GM19193 (cell line): ENCODE results near the gene CACNA1I.

Experiments
- POLR2A ChIP-seq: IDR thresholded peaks from 4 replicates; pipeline ENCODE4 v1.6.1; 2011; ENCODE audit not compliant: insufficient read depth, insufficient read length; ENCODE audit errors: extremely low read depth

CACNA1I gene

GRCh38 chr22:39559456-39560105 is 11.0 kb upstream of the CACNA1I start:
- TF ChIP-seq POLR2A: no peak

DNA sequence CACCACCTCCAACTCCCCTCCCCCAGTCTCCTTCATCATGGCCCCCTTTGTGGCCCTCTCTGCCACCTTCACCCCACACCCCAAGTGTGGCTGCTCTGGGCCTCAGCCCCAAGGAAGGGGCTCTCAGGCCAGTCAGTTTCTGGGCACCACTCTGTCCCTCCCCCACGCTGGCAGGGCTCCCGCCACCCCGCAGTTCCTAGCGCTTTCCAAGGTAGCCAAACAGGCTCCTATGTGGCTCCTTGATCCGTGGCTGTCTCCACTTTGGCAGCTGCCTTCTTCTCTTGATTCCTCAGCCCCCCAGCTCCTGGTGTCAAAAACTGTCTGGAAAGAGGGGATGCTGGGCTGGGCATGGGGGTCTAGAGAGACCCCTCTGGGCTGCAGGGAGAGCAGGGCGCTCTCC is 10.4 kb upstream of the CACNA1I start:
- TF ChIP-seq POLR2A: no peak

DNA sequence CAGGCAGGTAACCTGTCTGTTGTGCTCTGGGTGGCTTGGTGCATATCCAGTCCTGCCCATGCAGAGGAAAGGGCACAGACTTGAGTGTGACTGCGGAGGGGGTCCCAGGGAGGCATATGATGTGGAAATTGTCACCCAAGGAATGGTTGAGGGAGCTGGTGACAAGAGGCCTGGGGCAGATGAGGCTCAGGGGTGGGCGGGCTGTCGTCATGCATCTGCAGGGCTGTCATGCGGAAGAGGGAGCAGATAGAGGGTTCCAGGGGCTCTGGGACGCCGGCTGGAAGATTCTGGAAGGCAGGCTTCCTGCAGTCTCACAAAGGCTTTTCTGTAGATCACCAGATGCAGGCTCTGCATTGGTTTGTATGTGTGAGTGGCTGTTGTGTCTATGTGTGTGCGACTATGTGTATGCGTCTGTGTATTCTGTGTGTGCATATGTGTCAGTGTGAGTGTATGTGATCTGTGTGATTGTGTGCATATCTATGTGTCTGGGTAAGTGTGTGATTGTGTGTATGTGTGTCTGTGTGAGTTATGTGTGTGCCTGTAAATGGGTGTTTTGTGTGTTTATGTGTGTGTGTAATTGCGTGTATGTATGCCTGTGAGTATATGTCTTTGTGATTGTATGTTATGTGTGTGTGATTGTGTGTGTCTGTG is 7.6 kb upstream of the CACNA1I start:
- no peak for TF ChIP-seq POLR2A

GRCh38 chr22:39563571-39564428 is 6.8 kb upstream of the CACNA1I start:
- TF ChIP-seq POLR2A: no peak

DNA sequence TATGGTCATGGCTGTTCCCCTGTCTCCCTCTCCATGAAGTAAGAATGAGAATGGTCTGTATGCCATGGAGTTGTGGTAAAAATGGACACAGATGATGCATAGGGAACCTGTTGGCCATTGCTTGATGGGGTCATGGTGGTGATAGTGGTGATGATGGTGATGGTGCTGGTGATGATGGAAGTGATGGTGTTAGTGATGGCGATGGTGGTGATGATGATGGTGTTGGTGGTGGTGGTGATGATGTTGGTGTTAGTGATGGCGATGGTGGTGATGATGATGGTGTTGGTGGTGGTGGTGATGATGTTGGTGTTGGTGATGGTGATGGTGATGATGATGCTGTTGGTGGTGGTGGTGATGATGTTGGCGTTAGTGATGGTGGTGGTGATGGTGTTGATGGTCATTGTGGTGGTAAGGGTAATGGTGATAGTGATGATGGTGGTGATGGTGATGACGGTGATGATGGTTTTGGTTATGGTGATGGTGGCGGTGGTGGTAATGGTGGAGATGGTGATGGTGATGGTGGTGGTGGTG is 5.1 kb upstream of the CACNA1I start:
- no peak for TF ChIP-seq POLR2A

DNA sequence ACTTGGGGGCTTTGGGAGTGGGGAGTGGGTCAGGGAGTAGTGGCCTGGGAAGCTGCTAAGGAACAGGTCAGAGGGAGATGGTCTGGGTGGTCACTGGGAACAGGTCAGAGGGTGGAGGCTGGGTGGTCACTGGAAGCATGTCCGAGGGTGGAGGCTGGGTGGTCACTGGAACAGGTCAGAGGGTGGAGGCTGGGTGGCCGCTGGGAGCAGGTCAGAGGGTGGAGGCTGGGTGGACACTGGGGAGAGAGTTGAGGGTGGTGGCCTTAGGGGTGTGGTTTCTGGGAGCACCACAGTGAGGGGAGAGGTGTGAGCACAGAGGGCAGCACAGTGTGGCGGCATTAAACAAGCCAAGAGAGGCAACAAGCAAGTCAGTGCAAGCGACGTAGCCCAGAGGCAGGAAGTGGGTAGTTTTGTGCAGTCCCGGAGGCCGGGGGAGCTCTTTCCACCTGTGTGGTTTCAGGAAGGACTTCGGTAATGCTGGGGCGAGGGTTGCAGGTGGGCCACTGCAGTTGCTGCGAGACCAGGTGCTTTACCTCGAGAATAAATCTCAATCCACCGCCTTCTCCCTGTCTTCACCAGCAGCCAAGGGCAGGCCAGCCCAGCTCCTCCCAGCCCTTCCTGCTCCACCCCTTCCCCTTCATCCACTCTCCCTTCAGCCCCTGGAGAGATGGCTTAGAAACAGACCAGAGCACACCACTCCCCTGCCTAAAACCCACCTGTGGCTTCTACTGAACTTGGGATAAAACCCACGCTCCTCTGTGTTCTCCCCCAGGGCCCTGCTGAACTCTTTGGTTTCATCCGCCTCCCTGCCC is 3.2 kb upstream of the CACNA1I start:
- TF ChIP-seq POLR2A: no peak

- TF ChIP-seq POLR2A: no peak
Observed at GRCh38 chr22:39568278-39568981, 2.1 kb upstream of the CACNA1I start.

GRCh38 chr22:39569066-39569465 is 1.5 kb upstream of the CACNA1I start:
- TF ChIP-seq POLR2A: no peak

GRCh38 chr22:39570226-39570625 is 327 bp upstream of the CACNA1I start:
- TF ChIP-seq POLR2A: no peak

GRCh38 chr22:39571538-39571937 is 985 bp downstream of the CACNA1I start:
- no peak for TF ChIP-seq POLR2A

DNA sequence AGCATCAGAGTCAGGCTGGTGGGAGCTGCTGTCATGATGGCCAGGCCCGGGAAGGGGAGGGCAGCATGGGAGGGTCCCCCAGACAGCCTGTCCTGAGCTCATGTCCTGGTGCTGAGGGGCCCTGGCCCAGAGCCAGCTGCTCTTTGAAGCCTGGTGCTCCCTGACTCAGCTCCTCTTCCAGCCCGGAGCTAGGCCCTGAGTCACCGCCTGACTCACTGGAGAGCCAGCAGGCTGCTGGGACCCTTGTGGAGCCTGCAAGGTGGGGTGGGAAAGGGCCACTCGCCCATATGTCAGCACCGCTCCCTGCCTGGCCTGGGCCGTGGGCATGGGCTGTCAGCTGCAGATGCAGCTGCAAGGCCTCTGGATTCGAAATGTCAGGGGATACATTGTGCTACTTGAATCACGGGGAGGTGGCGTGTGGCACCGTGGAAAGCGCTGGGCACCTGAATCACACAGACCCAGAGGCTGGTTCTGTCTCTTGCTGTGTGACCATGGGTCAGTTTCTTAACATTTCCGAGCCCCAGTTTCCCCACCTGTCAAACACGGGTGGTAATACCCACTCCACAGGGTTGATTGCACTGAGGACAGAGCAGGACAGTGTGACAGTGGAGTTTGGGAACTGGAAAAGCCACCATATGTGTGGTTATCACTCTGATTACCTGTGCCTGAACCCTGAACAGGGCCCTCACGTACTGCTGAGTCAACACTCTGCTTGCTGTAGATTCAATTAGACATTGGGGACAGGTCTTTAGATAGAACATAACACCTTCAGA is 4.4 kb downstream of the CACNA1I start:
- no peak for TF ChIP-seq POLR2A

GRCh38 chr22:39575552-39575825 is 4.9 kb downstream of the CACNA1I start:
- no peak for TF ChIP-seq POLR2A

DNA sequence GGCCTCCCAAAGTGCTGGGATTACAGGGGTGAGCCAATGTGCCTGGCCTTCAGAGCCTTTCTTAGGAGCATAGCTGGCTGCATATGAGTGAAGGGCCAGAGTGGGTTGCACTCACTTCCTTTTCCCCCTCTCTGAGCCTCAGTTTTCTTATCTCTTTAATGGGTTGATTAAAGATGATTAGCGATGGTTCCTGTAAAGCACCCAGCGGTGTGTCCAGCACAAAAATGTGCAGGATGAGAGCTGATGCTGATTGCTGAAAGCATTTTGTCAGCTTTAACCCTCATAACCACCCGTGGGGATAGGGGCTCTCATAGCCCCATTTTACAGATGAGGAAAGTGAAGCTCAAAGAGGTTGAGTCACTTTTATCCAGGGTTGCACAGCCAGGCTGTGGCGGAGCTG is 5.5 kb downstream of the CACNA1I start:
- TF ChIP-seq POLR2A: no peak

DNA sequence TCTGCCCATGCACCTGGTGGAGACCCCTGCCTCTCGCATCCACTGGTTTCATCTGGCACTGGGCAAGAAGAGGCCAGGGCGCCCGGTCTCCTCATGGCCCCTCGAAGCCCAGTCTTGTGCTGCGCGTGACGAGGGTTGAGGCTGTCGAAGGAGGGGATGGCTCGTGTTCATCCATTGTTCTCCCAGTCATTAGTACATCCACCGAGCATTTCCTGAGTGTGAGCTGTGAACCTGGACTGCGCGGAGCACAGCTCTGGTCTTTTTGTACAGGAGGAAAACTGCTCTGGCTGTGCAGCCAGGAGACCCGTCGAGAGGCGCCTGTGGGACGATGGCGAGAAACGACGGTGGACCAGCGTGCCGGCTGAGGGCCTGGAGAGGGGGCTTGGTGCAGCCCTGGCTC is 6.8 kb downstream of the CACNA1I start:
- TF ChIP-seq POLR2A: no peak

DNA sequence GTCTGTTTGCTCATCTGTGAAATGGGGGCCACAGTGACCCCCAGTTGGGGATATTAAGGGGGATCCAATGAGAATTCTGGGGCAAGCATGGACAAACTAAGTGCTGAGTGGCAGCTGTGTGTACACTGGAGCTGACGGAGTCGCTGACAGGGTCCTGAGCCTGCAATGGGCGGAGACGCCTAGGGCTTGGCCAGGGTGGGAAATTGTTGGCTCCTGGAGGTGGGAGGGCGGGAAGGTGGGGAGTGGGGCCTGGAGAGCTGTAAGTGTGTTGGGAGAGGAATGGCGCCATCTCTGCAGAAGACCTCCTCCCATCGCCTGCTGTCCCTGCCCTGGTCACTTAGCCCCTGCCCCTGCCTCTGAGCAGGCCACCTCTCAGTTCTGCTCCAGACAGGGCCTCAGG is 7.3 kb downstream of the CACNA1I start:
- no peak for TF ChIP-seq POLR2A
